Astrocyte of the cerebellum (primary cell): ENCODE results near the gene GAPDHS.
A peak's percentile ranks its signal among the peaks of the same experiment; 100 is the strongest.

Source experiments
- DNase-seq: peaks from one replicate; pipeline ENCODE4 v3.0.0-alpha.2; 2011; ENCODE audit warnings: low read depth
- H3K4me3 ChIP-seq: 2 replicates; pipeline ENCODE4 v1.5.1; 2011; ENCODE audit warnings: mild to moderate bottlenecking, low read depth, low read length, moderate library complexity
- in situ Hi-C: cut with HindIII; loops from 2 replicates; pipeline ENCODE4 v1.10.0; 2017; ENCODE audit warnings: low sequenced_read_pairs
- TF ChIP-seq, protein P1 (sequence below): IDR thresholded peaks from 2 replicates; pipeline ENCODE4 v1.5.1; 2012; ENCODE audit warnings: low read length, low read depth, moderate library complexity, mild to moderate bottlenecking; ENCODE audit errors: missing control alignments

Gene GAPDHS

DNA sequence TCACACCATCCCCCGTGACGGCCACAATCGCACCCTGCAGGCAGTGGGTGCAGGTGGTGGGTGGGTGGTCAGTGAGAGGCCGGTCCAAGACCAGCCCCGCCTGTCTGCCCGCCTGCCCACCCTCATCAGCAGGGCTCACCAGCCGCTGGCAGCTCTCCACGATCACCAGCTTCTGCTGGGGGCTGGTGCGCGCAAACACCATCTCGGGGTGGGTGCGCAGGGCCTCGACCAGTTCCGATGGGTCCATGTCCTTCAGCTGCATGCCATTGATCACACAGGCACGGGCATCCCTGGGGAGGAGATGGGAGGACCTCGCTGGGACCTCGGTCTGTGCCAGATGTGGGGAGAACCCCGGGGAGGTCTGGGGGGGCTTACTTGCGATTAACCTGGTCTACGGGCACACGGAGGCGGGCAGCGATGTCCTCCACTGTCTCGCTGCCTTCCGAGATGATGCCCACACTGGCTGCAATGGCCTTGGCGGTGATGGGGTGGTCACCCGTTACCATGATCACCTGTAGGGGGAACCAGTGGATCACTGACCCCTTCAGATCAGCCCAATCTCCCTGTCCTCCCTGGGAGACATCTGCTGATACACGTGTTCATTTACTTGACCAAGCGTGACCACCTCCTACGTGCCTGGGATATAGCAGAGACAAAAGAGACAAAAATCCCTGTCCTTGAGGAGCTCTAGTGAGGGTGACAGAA, 22.2 kb downstream of the GAPDHS start:
- TF ChIP-seq, protein P1, sequence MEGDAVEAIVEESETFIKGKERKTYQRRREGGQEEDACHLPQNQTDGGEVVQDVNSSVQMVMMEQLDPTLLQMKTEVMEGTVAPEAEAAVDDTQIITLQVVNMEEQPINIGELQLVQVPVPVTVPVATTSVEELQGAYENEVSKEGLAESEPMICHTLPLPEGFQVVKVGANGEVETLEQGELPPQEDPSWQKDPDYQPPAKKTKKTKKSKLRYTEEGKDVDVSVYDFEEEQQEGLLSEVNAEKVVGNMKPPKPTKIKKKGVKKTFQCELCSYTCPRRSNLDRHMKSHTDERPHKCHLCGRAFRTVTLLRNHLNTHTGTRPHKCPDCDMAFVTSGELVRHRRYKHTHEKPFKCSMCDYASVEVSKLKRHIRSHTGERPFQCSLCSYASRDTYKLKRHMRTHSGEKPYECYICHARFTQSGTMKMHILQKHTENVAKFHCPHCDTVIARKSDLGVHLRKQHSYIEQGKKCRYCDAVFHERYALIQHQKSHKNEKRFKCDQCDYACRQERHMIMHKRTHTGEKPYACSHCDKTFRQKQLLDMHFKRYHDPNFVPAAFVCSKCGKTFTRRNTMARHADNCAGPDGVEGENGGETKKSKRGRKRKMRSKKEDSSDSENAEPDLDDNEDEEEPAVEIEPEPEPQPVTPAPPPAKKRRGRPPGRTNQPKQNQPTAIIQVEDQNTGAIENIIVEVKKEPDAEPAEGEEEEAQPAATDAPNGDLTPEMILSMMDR = peak; percentile 19
- in situ Hi-C loops = no loop called here
- no peak for DNase-seq
- H3K4me3 ChIP-seq = no peak overlapping the region

DNA sequence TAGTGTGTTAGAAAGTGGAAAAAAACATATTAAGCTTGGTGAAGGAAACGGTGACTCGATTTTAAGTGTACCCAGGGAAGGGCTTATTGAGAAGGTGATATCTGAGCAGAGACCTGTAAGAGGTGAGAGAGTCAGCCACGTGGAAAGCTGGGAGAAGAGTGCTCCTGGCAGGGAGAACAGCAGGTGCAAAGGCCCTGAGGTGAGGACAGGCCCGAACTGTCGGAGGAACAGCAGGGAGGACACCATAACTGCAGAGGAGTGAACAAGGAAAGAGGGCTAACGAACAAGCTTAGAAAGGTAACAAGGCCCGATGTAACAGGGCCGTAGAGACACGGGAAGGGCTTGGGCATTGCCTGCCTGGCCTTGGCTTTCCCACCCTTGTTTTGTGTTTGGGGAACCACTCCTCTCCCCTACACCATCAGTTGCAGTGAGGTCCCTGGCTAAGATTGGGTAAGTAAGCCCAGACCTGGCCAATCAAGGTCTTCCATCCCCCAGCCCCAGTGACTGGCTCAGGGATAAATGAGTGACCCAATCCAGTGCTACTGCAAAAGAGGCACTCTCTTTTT, 22.9 kb downstream of the GAPDHS start:
- TF ChIP-seq, protein P1 = no peak
- in situ Hi-C loops = no loop called here
- no peak for DNase-seq
- H3K4me3 ChIP-seq = no peak overlapping the region

GRCh38 chr19:35556846-35557538, 23.7 kb downstream of the GAPDHS start:
- H3K4me3 ChIP-seq = no peak overlapping the region
- in situ Hi-C loops = no loop called here
- TF ChIP-seq, protein P1 = no peak
- DNase-seq = no peak

GRCh38 chr19:35557539-35558399, 24.5 kb downstream of the GAPDHS start:
- in situ Hi-C loops = no loop called here

GRCh38 chr19:35558400-35559280, 25.4 kb downstream of the GAPDHS start:
- no peak for DNase-seq
- TF ChIP-seq, protein P1 = no peak
- in situ Hi-C loops = no loop called here
- H3K4me3 ChIP-seq = peak overlapping the region; percentile 36

More at GRCh38 chr19:35557539-35558399, 24.5 kb downstream of the GAPDHS start:
- DNase-seq = no peak
- TF ChIP-seq, protein P1 = no peak
- H3K4me3 ChIP-seq = peak overlapping the region; percentile 36
